ENCODE results near the gene CARNS1.

- TF ChIP-seq CTCF (IDR thresholded peaks at IDR 0.05; ENCODE audit: low read depth, low read length, missing input control) (no peak), RAD21 (IDR thresholded peaks at IDR 0.05) (no peak), EGR1 (IDR thresholded peaks at IDR 0.05; ENCODE audit: low read depth in 2 of 2) (no peak), SP1 (IDR thresholded peaks at IDR 0.05) (no peak), YY1 (IDR thresholded peaks at IDR 0.05) (no peak), REST (IDR thresholded peaks at IDR 0.05) (no peak), JUND (IDR thresholded peaks at IDR 0.05) (no peak), ATF3 (IDR thresholded peaks at IDR 0.05) (no peak), MAX (IDR thresholded peaks at IDR 0.05) (no peak), TAF1 (conservative IDR thresholded peaks at IDR 0.05) (no peak)
These were observed 3.2 kb downstream of the CARNS1 start for GRCh38 chr11:67418476-67419281.

Measured in liver (tissue), 3 donors.